Measurements from ENCODE around the gene ZNF184.

ZNF184 gene

DNA sequence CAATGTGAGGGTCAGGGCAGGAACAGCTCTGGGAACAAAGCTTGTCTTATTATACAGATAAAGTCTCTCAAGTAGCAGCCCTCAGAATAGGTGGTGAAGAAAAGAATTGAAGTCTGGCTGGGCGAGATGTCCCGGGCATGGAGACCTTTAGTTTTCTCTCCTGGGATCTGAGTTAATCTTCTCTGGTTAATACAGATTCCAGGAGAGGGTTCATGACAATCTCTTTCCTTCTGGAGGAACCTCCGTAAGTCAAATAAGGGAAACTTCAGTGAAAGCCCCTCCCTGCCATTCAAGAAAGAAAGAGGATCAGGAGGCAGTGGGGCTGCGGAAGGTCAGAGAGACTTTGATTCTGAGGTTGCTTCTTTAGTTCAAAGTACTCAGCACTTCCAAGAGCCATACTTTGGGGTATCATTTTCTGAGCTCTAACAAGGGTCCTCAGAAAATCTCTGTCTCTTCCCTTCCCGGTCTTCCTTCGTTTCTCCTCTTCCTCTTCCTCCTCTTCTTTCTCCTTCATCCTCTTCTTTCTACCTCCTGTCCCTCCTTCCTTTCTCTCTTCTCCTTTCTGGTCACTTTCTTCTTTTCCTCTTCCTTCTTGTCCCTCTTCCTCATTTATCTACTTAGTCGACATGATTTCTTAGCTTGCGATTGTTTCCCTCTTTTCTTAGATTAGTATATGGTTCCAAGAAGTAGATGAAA, 4.6 kb upstream of the ZNF184 start:
- DNase-seq (ENCODE audit: insufficient read length) (no peak), FAIRE-seq (no peak)
- TF ChIP-seq TAF1 (IDR thresholded peaks at IDR 0.05; ENCODE audit: borderline replicate concordance, low read depth, low read length) (no peak), POLR2A (IDR thresholded peaks at IDR 0.05; ENCODE audit: low read depth, low read length) (no peak), POLR2AphosphoS5 (IDR thresholded peaks at IDR 0.05; ENCODE audit: low read depth, low read length) (no peak)

- TF ChIP-seq TAF1 (IDR thresholded peaks at IDR 0.05; ENCODE audit: borderline replicate concordance, low read depth, low read length) (no peak), POLR2AphosphoS5 (IDR thresholded peaks at IDR 0.05; ENCODE audit: low read depth, low read length) (no peak), POLR2A (IDR thresholded peaks at IDR 0.05; ENCODE audit: low read depth, low read length) (no peak)
- FAIRE-seq (no peak), DNase-seq (ENCODE audit: insufficient read length) (no peak)
Measured at GRCh38 chr6:27476090-27476489, 3.2 kb upstream of the ZNF184 start.

DNA sequence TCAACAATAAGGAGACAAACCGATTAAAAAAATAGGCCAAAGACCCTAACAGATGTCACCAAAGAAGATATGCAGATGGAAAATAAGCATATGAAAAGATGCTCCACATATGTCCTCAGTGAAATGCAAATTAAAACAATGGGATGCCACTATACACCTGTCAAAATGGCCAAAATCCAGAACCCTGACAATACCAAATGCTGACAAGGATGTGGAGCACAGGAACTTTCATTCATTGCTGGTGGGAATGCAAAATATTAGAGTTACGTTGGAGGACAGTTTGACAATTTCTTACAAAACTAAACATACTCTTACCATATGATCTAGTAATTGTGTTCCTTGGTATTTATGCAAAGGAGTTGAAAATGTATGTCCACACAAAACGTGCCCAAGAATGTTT, 1.8 kb upstream of the ZNF184 start:
- no peak for TF ChIP-seq POLR2AphosphoS5 (IDR thresholded peaks at IDR 0.05; ENCODE audit: low read depth, low read length)
- no peak for TF ChIP-seq POLR2A (IDR thresholded peaks at IDR 0.05; ENCODE audit: low read depth, low read length)
- no peak for TF ChIP-seq TAF1 (IDR thresholded peaks at IDR 0.05; ENCODE audit: borderline replicate concordance, low read depth, low read length)
- FAIRE-seq, result no peak

DNA sequence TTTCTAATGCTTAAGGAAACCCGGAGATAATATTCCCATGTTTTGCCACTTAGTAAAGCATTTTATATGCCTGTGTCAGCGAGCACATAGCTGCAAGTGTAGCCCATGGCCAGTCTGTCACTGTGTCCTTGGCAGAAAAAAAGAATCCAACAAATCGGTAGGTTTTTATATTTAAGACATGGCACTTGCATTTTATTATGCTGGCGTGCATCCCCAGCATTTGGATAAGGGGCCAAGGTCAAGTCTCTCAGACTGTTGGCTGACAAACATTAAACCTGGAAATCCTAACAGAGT, 1.2 kb upstream of the ZNF184 start:
- no peak for DNase-seq (ENCODE audit: insufficient read length)
- FAIRE-seq, result no peak
- no peak for TF ChIP-seq POLR2AphosphoS5 (IDR thresholded peaks at IDR 0.05; ENCODE audit: low read depth, low read length)
- TF ChIP-seq POLR2A (IDR thresholded peaks at IDR 0.05; ENCODE audit: low read depth, low read length), result no peak
- TF ChIP-seq TAF1 (IDR thresholded peaks at IDR 0.05; ENCODE audit: borderline replicate concordance, low read depth, low read length), result no peak

More for the DNA sequence above, 1.8 kb upstream of the ZNF184 start:
- no peak for DNase-seq (ENCODE audit: insufficient read length)

DNA sequence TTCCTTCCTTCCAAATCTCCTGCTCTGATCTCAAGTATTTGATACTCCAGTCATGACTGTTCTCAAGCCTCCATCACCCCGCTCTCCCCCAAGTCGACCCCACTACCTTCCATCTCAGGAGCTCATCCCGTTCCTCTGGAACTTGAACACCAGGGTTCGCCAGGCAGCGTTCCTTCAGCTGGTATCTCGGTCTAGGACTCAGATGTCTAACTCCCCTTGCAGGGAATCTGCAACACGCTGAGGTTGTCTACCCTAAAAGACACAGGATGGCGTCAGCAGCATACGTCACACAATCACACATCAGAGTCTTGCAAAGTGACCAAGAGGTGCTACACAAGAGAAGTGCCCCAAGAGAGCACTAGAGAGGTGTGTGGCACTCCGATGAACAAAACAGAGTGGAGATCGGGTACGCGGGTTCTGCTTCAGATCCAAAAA, 706 bp downstream of the ZNF184 start:
- DNase-seq (ENCODE audit: insufficient read length), result peak; percentile 17
- FAIRE-seq, result peak; percentile 51
- TF ChIP-seq POLR2AphosphoS5 (IDR thresholded peaks at IDR 0.05; ENCODE audit: low read depth, low read length), result no peak; the same call in 1 of the 2 replicates
- no peak for TF ChIP-seq TAF1 (IDR thresholded peaks at IDR 0.05; ENCODE audit: borderline replicate concordance, low read depth, low read length)
- no peak; the same call in 1 of the 2 replicates for TF ChIP-seq POLR2A (IDR thresholded peaks at IDR 0.05; ENCODE audit: low read depth, low read length)

DNA sequence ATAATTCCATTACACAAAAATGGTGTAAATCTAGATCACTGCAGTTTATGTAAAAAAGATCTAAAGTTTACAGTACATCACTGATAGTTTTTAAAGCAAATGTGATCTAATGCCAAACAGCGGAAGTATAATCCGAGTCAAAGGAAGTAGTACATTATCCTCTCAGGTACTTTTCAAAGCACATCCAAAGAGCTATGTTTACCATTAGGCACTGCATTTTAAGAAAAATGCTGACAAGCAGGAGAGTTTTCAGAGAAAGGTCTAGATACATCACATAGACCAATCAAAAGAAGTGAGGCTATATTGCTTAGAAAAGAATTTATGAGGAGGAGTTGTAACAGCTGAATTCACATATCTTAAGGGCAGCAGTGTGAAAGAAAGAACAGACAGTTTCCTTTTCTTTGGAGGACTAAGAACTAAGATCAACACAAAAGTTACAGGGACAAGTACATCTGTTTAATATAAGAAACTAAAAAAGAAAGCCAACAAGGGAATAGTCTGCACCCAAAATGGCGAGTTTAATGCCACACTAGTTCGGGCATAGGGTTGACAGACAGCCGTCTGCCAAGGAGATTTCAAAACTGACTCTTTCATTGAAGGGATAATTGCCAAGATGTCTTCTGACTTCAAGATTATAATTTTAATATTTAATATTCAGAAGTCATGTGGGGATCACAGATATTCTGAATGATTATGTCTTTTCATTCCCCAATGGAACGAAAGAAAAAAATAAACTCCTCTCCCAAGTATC, 1.4 kb downstream of the ZNF184 start:
- TF ChIP-seq POLR2AphosphoS5 (IDR thresholded peaks at IDR 0.05; ENCODE audit: low read depth, low read length) (no peak), POLR2A (IDR thresholded peaks at IDR 0.05; ENCODE audit: low read depth, low read length) (no peak), TAF1 (IDR thresholded peaks at IDR 0.05; ENCODE audit: borderline replicate concordance, low read depth, low read length) (no peak)
- FAIRE-seq (no peak), DNase-seq (ENCODE audit: insufficient read length) (no peak)

DNA sequence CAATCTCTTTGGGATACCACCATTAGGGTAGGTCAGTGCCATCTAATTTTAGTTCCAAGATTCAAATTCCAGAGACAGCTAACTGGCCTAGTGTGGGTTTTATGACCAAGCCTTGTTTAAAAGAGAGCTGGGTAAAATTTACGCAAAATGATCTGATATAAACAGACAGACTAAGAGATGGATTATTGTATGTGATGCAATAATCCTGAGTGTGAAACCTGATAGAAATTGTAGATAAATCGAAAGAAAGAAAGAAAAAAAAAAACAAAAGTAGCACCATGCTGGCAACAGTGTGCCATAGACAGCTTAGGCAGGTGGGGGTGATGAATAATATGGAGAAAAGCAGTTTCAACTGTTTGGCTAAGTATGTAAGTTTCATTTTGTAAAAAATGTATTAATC, 2.9 kb downstream of the ZNF184 start:
- DNase-seq (ENCODE audit: insufficient read length), result no peak
- FAIRE-seq, result no peak
- TF ChIP-seq TAF1 (IDR thresholded peaks at IDR 0.05; ENCODE audit: borderline replicate concordance, low read depth, low read length) (no peak), POLR2AphosphoS5 (IDR thresholded peaks at IDR 0.05; ENCODE audit: low read depth, low read length) (no peak), POLR2A (IDR thresholded peaks at IDR 0.05; ENCODE audit: low read depth, low read length) (no peak)

DNA sequence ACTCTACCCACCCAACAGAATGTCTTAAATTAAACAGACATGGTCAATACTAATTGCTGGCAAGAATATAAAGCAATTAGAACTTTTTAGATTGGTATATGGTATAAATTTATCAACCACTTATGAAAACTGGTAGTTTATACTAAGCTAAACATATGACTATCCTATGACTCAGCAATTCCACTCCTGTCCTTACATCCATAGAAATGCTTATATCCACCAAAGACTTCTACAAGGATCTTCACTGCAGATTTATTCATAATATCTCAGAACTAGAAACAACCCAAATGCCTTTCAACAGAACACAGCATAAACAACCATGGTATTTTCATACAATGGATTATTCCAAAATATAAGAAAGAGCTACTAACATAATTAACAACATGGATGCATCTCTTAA, 4.6 kb downstream of the ZNF184 start:
- DNase-seq (ENCODE audit: insufficient read length) (no peak), FAIRE-seq (no peak)
- TF ChIP-seq POLR2AphosphoS5 (IDR thresholded peaks at IDR 0.05; ENCODE audit: low read depth, low read length), result no peak
- TF ChIP-seq POLR2A (IDR thresholded peaks at IDR 0.05; ENCODE audit: low read depth, low read length), result no peak
- TF ChIP-seq TAF1 (IDR thresholded peaks at IDR 0.05; ENCODE audit: borderline replicate concordance, low read depth, low read length), result no peak

- DNase-seq (ENCODE audit: insufficient read length) (no peak), FAIRE-seq (no peak)
- TF ChIP-seq POLR2A (IDR thresholded peaks at IDR 0.05; ENCODE audit: low read depth, low read length) (no peak), TAF1 (IDR thresholded peaks at IDR 0.05; ENCODE audit: borderline replicate concordance, low read depth, low read length) (no peak), POLR2AphosphoS5 (IDR thresholded peaks at IDR 0.05; ENCODE audit: low read depth, low read length) (no peak)
Measured at GRCh38 chr6:27452496-27452897, 20.4 kb downstream of the ZNF184 start.

GRCh38 chr6:27451660-27452390, 21.1 kb downstream of the ZNF184 start:
- FAIRE-seq (no peak), DNase-seq (ENCODE audit: insufficient read length) (no peak)
- TF ChIP-seq POLR2AphosphoS5 (IDR thresholded peaks at IDR 0.05; ENCODE audit: low read depth, low read length), result no peak
- TF ChIP-seq POLR2A (IDR thresholded peaks at IDR 0.05; ENCODE audit: low read depth, low read length), result no peak
- TF ChIP-seq TAF1 (IDR thresholded peaks at IDR 0.05; ENCODE audit: borderline replicate concordance, low read depth, low read length), result no peak

- no peak for TF ChIP-seq POLR2AphosphoS5 (IDR thresholded peaks at IDR 0.05; ENCODE audit: low read depth, low read length)
- no peak for TF ChIP-seq TAF1 (IDR thresholded peaks at IDR 0.05; ENCODE audit: borderline replicate concordance, low read depth, low read length)
- TF ChIP-seq POLR2A (IDR thresholded peaks at IDR 0.05; ENCODE audit: low read depth, low read length), result no peak
- DNase-seq (ENCODE audit: insufficient read length) (no peak), FAIRE-seq (no peak)
Measured at GRCh38 chr6:27448456-27448855, 24.4 kb downstream of the ZNF184 start.

Data from GM12892 (cell line).